ENCODE data around the gene LBR.

- TF ChIP-seq CTCF (conservative IDR thresholded peaks at IDR 0.05; ENCODE audit: low read depth in 2 of 2) (no peak), ZNF462 (CRISPR knock-in tag; IDR thresholded peaks at IDR 0.05) (no peak), REST (IDR thresholded peaks at IDR 0.05; ENCODE audit: unreplicated experiment) (no peak), EZH2 (IDR thresholded peaks at IDR 0.05; ENCODE audit: low read depth, unreplicated experiment) (no peak), ZNF331 (CRISPR knock-in tag; IDR thresholded peaks at IDR 0.05; ENCODE audit: low read depth) (no peak), POLR2AphosphoS5 (IDR thresholded peaks at IDR 0.05; ENCODE audit: low read depth) (no peak), EZH2phosphoT487 (IDR thresholded peaks at IDR 0.05; ENCODE audit: unreplicated experiment) (no peak), JUNB (IDR thresholded peaks at IDR 0.05; ENCODE audit: unreplicated experiment) (no peak)
Measured at GRCh38 chr1:225415307-225415706, 12.5 kb downstream of the LBR start.

Data from GM23338 (cell line).